ENCODE results near the gene TARBP1.

The TARBP1 gene

GRCh38 chr1:234479866-234480265, 887 bp upstream of the TARBP1 start:
- DNase-seq = no peak

GRCh38 chr1:234479310-234479559, 256 bp upstream of the TARBP1 start:
- no peak for DNase-seq

GRCh38 chr1:234478152-234478480, 863 bp downstream of the TARBP1 start:
- peak; percentile 35 to 77 (median 56) for DNase-seq

- no peak for DNase-seq
Observed at GRCh38 chr1:234477386-234478151, 1.4 kb downstream of the TARBP1 start.

- no peak for DNase-seq
Observed at GRCh38 chr1:234476172-234476571, 2.8 kb downstream of the TARBP1 start.

- no peak for DNase-seq
Observed at GRCh38 chr1:234475167-234475793, 3.7 kb downstream of the TARBP1 start.

GRCh38 chr1:234474375-234474774, 4.6 kb downstream of the TARBP1 start:
- no peak for DNase-seq

- peak in 1 of 5 donors; percentile 13 for DNase-seq
Observed at GRCh38 chr1:234473118-234473517, 5.9 kb downstream of the TARBP1 start.

- DNase-seq = no peak
Observed at GRCh38 chr1:234469376-234469775, 9.6 kb downstream of the TARBP1 start.

- no peak for DNase-seq
Observed at GRCh38 chr1:234468580-234468979, 10.4 kb downstream of the TARBP1 start.

GRCh38 chr1:234467821-234468220, 11.2 kb downstream of the TARBP1 start:
- no peak for DNase-seq

GRCh38 chr1:234466945-234467344, 12.0 kb downstream of the TARBP1 start:
- no peak for DNase-seq

- DNase-seq = no peak
Observed at GRCh38 chr1:234463749-234464148, 15.2 kb downstream of the TARBP1 start.

GRCh38 chr1:234460652-234461051, 18.3 kb downstream of the TARBP1 start:
- no peak for DNase-seq

GRCh38 chr1:234458352-234459017, 20.5 kb downstream of the TARBP1 start:
- no peak for DNase-seq

- no peak for DNase-seq
Observed at GRCh38 chr1:234454926-234455325, 24.1 kb downstream of the TARBP1 start.

GRCh38 chr1:234452406-234452965, 26.5 kb downstream of the TARBP1 start:
- no peak for DNase-seq

- DNase-seq = no peak
Observed at GRCh38 chr1:234440348-234440747, 38.6 kb downstream of the TARBP1 start.

GRCh38 chr1:234438579-234438978, 40.4 kb downstream of the TARBP1 start:
- no peak for DNase-seq

GRCh38 chr1:234437423-234438171, 41.4 kb downstream of the TARBP1 start:
- no peak for DNase-seq

GRCh38 chr1:234435620-234436019, 43.4 kb downstream of the TARBP1 start:
- no peak for DNase-seq

GRCh38 chr1:234434706-234435105, 44.3 kb downstream of the TARBP1 start:
- DNase-seq = no peak

GRCh38 chr1:234433563-234434285, 45.3 kb downstream of the TARBP1 start:
- DNase-seq = no peak
